ENCODE data around the gene STXBP6.
A peak's percentile ranks its signal among the peaks of the same experiment; 100 is the strongest.

STXBP6 gene

DNA sequence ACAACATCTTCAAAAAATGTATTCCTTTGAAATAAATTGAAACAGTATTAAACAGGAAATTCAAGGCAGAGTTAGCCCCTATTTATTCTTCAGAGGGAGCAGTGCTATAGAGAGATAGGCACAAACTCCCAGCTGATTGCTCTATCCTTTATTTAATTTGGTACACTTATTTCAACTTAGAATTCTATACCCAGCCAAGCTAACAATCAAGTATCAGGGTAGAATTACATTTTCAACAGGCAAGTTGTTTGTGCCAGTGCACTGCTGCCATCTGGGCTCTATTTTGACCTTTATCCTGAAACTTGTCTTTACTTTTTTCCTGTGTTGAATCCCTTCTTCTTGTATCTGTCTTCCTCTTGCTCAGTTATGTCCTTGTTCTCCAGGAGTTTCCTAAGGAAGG lies 159.2 kb downstream of the STXBP6 start:
- FAIRE-seq (no peak), DNase-seq (ENCODE audit: low spot score) (no peak)

DNA sequence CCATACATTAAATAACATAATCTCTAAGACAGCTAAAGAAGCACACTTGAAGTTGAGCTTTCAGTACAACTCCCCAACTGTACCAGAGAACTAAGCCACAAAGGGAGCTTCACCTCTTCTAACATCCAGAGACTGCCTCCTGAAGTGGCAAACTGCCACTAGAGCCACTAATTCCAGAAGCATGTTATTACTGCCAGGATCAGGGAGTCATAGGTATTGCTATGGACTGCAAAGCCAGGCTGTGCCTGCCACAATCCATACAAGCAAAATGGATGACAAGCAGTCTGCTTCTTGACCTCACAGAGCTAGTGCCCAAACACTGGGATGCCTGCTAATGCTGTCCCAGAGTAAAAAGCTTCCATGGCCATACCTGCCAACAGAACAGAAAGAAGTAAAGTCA lies 160.1 kb downstream of the STXBP6 start:
- no peak for FAIRE-seq

DNA sequence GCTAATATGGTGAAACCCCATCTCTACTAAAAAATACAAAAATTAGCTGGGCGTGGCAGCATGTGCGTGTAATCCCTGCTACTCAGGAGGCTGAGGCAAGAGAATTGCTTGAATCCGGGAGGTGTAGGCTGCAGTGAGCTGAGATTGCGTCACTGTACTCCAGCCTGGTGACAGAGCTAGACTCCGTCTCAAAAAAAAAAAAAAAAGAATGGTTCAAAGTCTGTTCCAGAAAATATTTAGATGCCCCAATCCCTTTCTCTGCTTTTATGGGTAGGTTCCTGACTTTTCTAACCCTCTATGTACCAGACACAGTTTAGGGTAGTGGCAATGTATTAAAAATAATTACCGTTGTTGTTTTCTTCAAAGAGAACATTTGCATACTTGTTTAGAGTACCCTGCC lies 161.4 kb downstream of the STXBP6 start:
- FAIRE-seq (no peak), DNase-seq (ENCODE audit: low spot score) (no peak)

More for the DNA sequence above, 160.1 kb downstream of the STXBP6 start:
- DNase-seq (ENCODE audit: low spot score) = no peak

DNA sequence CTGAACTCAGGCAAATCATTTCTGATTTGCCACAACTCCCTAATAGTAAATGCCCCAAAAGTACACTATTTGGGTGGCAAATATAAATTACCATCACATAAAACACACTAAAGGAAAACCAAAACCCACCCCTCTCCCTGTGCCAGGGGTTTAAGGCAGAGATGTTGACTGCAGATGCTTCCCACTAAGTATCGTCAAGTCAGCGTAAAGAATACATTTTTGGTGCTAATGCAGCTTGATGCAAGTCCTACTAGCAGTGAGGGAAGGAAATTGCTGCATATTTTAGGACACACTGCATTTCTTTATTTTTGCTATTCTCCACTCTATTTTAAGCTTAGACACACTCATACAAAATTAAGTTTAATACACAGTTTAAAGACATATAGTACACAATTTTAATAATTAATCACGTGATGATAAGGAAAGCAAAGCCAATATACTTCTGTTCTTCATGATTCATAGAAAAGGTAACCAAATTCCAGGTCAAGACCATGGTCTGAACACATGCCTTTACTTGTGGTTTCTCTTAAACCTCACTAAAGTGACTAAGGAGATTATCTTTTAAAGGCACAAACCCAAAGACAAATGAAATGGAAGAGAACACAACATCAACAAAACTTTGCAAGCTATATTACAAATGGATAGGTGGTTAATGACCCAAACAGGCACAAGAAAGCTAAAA lies 162.2 kb downstream of the STXBP6 start:
- FAIRE-seq (peak; percentile 82), DNase-seq (ENCODE audit: low spot score) (peak; percentile 25)

DNA sequence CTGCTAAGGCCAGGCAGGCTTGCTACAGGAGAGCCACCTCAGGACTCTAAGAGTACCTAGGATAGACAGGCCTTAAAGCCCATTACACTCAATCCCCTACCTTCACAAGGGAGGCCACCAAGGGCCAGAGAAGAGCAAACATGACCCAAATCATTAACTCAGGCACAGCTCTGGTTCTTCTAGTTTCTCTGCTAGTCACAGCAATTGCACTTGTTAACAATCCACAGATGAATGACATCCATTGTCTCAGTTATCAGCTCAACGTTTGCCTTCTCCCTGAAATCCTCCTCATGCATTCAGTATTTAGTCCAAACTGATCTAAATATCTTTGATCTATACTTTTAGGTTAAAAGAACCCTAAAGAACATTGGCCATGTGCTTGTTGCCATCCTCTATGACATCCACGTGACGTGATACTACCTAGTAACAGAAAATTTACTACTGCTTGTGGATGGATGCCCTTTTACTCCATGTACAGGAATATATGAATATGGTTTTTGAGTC lies 164.5 kb downstream of the STXBP6 start:
- DNase-seq (ENCODE audit: low spot score) (no peak), FAIRE-seq (no peak)

DNA sequence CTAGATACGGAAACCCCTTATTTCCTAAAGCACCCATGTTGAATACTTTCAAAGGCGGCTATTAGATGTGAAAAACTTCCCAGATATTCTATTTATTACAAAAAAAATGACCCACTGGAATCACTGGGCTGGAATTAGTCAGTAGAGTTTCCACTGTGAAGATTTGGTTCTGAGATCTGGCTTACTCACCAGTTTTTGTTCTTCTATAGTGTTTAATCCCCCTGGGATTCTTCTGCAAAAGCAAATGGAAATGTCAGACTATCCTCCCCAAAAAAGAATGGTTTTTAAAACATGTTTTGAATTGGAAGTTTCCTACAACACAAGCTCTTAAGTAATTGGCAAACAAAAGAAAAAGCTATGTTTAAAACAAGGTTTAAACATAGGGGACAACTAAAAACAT lies 166.4 kb downstream of the STXBP6 start:
- no peak for FAIRE-seq
- DNase-seq (ENCODE audit: low spot score) = no peak

DNA sequence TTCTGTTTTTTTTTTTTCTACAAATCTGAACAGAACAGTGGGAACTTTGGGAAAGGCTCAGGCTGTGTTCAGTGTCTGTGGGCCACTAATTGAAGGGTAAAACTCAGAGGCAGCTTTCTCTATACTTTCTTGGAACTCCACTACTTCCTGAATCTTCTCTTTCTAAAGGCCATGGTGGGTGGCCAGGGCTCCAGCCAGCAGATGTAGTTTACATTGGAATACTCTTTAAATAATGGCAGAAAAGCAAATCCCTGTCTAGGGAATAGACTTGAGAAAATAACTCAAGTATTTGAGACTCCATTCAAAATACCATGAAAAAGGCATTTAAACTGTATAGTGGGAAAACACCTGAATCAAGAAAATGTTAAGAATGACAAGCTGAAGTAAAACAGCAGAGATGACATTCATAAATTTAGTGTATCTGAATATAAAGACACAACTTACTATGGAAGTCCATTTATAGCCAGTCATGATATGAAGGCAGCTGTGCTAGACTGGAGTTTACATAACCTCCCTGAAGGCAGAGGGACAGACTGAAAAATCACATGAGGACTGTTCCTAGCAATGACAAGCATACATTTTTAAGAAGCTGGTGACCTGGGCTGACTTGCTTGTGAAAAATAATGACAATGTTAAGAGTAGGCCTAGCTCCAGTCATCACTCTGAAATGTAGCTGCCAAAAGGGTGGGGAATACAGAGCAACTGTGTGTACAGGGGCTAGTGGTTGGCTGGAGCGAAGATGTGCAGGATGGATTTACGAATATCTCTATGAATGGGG lies 168.6 kb downstream of the STXBP6 start:
- no peak for FAIRE-seq

DNA sequence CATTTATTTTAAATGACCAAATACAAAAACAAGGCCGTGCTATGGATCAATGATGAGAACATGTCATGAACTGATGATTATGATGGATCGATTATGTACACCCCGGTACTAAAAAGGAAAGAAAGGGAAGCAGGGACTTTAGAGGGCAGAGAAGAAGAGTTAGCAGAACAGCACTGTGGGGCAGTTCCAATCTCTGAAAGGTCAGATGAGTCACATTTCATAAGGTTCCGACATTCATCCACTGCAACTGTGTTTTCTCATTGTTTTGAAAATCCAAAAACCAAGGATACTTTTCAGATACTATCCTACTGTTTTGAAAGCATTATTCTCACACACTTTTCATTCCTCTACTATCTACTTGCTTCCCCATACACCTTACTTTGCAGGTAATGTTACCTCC lies 169.3 kb downstream of the STXBP6 start:
- no peak for FAIRE-seq

More for the DNA sequence above, 168.6 kb downstream of the STXBP6 start:
- no peak for DNase-seq (ENCODE audit: low spot score)

DNA sequence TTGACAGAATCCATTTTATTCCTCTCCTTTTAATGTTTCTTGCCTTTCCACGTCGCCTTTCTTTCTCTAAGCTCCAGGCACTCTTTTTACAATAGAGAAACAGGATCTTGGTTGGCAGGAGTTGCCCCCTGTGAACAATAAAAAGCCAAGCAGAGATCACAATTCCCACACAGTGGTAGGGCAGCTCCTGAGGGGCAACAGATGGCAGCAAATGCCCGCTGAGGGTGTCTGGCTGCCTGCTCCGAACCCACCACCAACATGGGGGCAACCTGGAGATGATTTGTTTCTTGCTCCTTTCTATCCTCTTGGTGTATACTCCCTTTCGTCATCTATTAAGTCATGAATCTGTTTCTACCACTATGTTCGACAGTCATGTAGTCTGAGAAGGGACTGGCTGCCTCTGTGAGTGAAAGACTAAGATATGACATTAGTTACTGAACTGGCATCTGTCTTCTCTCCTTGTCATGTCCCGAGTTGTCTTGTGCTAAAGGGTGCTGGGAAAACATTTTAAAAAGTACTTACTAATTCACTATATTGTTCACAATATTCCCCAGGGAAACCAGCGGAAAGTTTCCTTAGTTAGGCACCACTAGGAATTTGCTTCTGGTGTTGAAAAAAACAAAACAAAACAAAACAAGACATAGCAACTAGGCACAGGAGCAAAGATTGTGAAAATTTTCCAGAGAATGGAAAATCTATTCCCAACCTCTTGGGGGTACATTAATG lies 170.1 kb downstream of the STXBP6 start:
- FAIRE-seq (no peak), DNase-seq (ENCODE audit: low spot score) (no peak)

More for the DNA sequence above, 169.3 kb downstream of the STXBP6 start:
- DNase-seq (ENCODE audit: low spot score) = no peak

DNA sequence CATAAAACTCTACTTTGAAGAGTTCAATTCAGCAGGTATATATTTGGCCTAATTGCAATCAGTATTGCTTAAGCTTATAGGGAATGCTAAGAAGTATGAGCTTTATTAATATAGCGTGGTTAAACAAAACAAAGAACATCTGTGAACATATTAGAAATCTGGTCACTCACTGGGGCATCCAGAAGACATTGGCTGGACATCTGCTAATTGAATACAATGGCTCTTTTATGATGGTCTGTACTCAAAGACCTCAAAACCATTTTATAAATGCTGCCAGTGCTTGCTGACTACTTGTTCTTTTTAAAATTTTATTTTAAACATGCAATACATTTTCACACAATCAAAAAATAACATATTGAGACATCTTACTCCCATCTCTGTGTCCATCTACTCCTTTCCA lies 173.0 kb downstream of the STXBP6 start:
- DNase-seq (ENCODE audit: low spot score) (no peak), FAIRE-seq (no peak)

DNA sequence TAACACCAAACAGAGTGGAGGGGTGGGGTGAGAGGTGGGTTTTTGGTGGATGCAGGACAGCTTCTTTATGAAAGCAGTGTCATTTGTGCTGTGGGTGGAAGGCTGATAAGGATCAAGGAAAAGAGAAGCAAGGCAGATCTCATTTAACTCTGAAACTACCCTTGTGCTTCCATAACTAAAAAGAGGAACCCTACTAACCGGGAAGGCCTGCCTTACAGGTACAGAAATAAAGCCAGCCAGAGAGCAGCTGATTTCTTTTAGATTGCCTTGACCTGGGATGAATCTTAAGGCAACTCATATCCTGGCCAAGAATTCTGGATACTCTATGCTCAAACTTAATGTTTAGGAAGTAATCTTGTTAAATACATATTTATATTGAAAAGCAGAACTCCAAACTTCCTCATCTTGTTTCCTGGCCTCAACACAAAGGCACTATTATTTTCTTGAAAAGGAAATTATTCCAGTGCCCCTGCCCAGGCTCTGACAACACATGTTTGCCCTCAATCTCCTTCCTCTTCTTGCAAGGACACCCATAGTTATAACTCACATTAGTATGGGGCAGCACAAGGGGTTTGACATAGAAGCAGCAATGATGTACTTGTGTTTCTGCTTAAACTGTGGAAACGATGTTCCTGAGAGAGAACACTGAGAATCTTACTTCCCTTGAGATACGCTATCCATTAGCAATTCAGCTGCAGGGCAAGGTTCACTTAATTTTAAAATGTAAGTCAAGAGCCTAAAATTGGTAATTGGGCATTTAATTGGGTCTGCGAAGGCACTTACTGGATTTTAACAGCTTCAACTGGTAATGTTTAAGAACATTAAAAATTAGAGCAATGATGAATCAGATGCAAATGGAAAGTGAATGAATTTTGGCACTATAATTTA lies 173.7 kb downstream of the STXBP6 start:
- DNase-seq (ENCODE audit: low spot score) (no peak), FAIRE-seq (no peak)

DNA sequence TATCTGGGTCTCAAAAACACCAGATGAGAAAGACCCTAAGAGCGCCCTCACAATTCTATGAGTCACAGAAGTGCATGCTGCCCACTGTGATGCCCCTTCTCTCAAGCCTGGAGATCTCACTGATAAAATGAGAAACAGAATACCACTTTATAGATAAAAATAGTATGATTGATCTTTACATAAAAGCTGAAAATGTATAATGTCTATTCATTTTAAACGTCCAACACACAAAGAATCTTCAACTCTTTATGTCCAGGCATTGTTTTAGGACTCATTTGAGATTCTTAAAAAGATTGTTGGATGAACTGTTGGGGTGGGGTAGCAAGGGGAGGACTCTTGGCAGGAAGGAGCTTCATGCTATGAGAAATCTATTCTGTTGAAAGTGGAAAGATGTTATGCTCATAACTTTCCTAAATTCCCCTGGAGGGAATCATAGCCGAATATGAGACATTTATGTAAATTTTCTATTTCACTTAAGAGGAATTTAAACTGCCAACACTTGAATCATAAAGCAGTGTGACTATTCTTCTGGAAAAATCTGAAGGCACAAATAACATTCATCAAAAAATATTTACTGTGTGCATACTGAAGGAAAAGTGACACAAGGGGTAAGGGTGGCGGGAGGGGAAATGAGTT lies 174.6 kb downstream of the STXBP6 start:
- no peak for FAIRE-seq
- DNase-seq (ENCODE audit: low spot score) = no peak

DNA sequence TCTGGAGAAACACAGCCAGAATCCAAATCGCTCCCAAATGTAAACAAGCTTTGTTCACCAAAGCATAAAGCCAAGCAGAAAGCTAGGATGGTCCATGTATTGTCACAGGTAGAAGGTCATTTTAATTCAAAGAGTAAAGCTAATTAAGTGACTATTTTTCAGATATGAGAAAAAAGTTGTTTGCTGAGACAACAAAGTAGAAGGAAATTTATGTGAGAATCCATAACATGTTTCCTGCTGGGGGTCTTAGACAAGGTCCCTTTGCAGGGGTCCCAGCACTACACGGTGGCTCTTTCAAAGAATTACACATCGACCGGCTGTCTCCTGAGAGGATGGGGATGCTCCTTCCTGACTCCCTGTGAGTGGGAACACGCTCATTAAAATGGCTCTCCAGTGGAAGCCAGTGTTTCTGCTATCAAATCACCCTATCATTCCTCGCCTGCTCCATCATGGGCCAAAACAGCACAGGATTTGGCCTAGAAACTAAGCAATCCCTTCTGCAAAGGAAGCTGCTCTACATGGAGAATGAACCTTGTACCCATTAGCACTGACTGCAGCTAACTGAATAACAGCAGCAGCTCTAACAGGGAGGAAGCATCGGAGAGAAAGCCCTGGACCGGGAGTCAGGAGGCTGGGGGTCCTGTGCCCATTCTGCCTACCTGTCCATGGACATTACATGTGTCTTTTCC lies 175.3 kb downstream of the STXBP6 start:
- FAIRE-seq = no peak
- DNase-seq (ENCODE audit: low spot score) = no peak

DNA sequence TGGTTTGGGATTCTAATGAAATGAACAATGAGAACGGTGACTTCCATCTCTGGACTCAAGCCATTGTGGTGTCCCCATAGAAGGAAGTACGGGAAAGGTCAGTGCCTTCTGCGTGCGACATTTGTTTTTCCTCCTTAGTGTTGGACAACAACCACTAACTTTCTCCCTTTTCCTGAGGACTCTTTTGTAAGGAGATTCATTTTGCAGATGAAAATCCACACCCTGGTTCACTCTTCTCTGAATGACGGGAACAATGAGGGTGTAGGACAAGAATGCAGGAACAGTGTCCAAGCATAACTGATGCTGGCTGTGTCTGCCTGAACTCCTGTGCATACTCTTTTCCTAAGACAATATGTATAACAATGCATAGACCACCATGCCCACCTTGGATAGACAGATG lies 176.4 kb downstream of the STXBP6 start:
- FAIRE-seq = no peak
- no peak for DNase-seq (ENCODE audit: low spot score)

DNA sequence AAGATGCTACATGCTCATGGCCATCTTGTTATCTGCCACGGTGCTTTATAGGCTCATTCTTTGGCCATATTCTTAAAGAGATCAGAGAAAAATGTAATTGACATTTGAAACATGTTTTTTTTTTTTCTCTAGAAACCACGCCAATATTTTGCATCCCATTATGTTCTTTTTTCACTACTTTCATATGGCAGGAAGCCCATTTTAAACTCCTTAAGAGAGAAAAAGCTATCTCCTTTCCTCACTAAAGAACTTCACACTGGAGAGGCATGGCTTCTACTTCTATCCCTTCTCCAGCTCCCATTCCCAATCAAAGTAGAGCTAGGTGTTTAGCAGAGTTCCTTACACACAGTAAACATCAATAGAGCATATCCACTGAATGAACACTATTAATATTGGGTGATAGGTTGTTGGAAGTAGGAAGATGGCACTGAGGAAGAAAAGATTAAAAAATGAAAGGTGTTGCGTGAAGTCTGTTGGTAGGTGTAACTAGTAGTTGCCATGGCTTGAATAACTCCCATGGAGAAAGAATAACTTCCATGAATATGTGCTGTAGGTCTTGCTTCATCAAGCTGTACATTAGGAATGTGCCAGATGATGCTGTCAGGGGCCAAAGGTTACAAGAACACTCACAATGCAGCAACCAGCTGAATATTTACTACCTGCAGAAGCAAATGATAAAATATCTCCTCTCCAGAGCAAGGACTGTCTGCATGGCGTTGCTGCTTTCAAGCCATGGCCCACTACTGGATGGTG lies 178.8 kb downstream of the STXBP6 start:
- DNase-seq (ENCODE audit: low spot score) = no peak

DNA sequence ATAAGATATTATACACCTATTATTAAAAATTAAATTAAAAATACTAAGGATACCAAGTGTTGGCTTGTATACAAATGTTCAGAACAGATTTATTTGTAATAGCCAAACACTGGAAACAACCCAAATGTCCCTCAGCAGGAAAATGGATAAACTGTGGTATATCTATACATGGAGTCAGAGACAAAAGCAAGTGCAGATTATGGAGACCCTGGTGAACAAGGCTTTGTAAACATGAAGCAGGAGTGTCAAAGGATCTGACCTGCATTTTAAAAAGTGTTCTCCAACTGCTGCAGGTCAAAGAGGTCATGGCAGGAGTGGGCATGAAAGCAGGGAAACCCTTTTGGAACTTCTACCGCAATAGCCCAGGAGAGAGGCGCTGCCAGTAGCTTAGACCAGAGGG lies 181.6 kb downstream of the STXBP6 start:
- no peak for FAIRE-seq
- DNase-seq (ENCODE audit: low spot score) = no peak

More for the DNA sequence above, 178.8 kb downstream of the STXBP6 start:
- FAIRE-seq = no peak

DNA sequence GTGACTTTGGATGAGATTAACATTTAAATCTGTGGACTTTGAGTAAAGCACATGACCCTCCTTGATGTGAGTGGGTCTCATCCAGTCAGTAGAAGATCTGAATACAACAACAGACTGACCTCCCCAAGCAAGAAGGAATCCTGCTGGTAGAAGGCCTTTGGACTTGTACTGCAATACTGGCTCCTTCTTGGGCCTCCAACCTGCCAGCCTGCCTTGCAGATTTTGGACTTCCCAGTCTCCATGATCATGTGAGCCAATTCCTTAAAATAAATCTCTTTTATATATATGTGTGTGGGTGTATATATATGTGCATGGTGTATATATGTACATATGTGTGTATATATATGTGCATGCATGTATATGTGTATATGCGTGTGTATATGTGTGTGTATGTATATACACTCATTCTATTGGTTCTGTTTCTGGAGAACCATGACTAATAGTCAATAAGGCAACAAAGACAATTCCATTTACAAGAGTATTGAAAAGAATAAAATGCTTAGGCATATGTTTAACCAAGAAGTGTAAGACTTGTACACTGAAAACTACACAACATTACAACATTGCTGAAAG lies 183.8 kb downstream of the STXBP6 start:
- no peak for FAIRE-seq

DNA sequence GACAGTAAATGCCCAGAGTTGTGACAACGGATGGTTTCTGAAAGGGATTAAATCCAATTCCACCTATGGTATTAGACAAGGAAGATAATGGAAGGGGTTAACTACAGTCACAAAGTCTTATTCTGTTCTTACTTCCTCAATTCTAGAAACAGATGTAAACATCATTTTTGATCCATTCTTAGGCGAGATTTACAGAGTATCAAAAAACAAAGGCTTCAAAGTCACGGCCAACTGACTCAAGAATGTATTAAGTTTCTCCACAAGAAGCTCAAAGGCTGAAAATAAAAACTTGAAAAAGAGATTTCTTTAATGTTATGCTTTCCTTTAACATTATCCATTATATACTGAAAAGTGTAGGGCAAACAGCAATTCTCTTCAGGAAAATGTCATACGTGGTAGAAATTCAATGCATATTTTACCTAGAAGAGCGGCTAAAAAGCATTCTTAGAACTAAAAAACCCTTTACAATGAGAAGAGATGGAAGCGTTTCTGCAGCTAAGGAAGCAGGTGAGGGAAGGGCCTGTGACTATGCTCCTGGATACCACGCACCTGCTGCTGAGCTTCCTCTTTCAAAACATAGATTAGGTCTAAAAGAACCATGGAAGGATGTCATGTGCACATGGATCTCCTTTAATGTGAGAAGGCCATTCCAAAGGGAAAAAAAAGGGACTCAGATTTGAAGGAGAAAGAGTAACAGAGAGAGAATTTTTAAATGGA lies 185.8 kb downstream of the STXBP6 start:
- FAIRE-seq = no peak
- no peak for DNase-seq (ENCODE audit: low spot score)

More for the DNA sequence above, 183.8 kb downstream of the STXBP6 start:
- no peak for DNase-seq (ENCODE audit: low spot score)
